NK-92 (cell line): ENCODE results near the gene TAS2R16.
"Not testable (repeated sequence)": the region's sequence is repeated elsewhere in the genome, so short reads cannot be mapped to it uniquely, and the experiment has no call there.

Experiments used
- DNase-seq: peaks from one replicate; lab custom pipeline; 2025; ENCODE audit not compliant: unreplicated experiment; lab: John Stamatoyannopoulos, UW

The TAS2R16 gene

DNA sequence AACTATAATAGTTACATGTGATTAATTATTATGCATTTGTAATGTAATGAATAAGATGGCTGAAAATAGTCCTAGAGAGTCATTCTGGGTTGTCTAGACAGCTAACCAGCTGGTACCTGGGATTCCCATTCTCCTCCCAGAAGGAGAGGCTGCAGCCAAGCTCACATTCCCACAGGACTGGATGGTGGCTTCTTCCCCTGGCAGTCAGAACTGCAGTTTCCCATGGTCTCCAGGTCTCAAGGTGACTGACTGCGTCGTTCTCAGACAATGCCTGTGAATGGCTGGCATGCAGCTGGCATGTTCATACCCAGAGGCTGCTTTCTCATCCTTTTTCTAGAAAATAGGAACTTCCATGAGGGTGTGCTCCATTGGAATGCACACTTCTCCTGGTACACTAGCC, 21.3 kb downstream of the TAS2R16 start:
- no peak for DNase-seq

DNA sequence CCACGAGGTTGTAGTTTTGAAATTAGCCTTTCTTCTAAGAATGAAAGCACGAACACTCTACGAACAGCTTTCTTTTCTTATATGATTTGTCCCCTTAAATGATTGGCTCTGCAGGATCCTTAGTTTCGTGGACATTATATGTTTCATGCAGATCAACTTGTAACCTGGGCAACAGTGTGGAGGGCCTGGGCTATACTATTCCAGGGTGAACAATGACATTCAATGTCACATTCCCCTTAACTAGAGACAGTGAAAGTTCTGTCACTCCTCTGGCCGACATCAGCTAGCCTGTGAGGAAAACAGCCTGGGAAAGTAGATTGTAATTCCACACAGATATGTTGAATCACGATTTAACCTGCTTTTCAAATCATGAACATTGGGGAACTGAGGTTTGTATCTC, 23.4 kb downstream of the TAS2R16 start:
- DNase-seq: no peak

DNA sequence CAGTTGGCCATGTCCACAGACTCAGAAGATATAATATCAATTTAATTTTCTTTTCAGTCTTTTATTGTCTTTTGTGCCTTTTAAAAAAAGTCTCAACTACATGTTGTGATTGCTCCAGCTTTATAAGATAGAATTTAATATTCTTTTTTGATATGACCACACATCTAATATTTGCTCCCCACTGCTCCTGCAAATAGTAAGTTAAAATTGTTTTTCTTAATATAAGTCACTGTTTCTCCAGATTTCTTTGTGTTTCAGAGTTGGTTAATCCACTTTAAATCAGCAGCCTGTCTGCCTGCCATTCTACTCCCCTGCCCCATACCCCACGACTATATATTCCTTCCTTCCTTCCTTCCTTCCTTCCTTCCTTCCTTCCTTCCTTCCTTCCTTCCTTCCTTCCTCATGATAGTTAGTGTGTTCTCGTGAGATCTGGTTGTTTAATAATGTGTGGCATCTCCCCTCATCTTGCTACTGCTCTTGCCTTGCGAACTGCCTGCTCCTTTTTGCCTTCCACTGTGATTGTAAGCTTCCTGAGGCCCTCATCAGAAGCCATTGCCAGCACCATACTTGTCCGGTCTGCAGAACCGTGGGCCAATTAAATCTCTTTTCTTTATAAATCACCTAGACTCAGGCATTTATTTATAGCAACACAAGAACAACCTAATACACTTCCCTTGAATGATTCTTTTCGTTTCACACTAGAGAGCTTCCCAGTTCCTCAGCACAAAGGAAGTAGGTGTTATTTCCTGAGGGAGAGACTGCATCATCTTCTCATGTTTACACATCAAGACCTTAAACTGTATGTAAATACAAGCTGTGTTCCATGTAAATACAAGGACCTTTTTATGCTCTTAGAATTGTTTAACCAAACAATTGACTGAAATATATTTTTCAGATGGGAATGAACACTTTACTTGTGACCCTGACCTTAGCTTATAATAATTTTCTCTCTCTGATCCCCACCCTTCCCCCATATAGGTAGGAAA, 24.5 kb downstream of the TAS2R16 start:
- DNase-seq: no peak

DNA sequence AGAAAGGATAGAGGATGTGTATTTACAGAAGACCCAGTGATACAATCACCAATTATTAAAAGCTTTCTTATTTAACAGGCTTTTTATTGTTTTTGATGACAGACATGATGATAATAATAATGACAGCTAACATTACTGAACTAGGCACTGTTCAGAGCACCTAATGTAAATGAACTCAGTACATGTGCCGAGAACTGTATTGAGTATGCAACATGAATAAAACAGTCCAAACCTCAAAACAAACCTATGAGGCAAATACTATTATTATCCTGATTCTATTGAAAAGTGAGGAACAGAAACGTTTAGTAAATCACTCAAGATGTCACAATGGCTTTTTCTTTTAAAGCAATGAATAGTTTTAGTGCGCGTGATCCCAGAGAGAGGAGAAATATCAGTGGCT, 27.1 kb downstream of the TAS2R16 start:
- no peak for DNase-seq

DNA sequence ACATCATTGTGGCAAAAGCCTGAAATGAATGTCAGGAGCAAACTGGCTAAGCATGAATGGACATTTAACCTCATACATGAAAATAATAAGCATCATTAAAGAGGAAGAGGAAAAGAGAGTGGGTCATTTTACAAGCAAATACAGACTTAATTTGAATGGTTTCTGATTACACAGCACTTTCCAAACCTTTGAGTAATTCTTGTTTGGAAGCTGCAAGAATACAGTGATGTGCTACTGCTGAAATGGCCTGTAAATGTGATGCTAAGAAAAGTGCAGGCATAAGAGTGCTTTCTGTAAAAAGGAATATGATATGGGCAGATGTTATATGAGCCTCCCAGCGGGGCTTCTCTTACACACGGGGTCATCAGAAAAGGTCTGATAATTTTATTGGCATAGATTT, 30.2 kb downstream of the TAS2R16 start:
- no peak for DNase-seq

DNA sequence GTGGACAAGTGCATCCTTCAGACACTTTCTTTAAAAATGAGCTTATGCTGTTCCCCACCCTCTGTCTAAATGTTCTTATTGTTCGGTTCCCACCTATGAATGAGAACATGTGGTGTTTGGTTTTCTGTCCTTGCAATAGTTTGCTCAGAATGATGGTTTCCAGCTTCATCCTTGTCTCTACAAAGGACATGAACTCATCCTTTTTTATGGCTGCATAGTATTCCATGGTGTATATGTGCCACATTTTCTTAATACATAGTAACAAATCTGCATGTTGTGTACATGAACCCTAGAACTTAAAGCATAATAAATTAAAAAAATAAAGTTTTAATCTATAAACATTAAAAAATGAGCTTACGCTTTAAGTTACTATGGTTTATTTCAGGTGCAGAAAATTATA, 41.8 kb downstream of the TAS2R16 start:
- DNase-seq: not testable (repeated sequence)

DNA sequence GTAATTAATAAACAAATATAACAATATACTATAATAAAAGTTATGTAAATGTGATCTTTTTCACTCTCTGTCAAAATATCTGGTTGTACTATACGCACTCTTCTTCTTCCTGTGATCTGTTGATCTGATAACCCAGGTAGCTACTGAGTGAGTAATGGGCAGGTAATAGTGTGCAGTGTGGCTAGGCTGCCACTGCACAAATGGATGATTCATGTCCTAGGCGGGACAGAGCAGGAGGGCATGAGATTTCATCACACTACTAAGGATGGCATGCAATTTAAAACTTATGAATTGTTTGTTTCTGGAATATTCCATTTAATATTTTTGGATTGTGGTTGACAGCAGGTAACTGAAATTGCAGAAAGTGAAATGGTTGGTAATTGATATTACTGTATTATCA, 44.5 kb downstream of the TAS2R16 start:
- no peak for DNase-seq

DNA sequence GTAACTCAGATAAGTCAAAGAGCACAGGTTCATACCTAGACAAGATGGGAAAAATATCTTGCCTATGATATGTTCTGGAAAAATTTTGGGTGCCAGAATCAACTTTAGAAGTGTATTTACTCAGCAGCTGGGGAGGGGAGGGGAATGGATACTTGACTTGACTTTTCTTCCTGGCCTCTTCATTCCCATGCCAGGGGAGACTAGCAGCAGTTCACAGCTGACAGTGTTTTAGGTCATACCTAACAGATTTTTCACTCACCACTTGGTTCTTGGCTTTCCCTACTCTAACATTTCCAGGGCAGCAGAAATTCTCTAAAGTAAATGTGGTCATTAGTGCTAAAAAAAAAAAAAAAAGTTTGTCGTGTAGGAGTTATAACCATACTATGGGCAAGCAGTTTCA, 46.3 kb downstream of the TAS2R16 start:
- DNase-seq: no peak
